RWPE2 (cell line): ENCODE measurements around the gene MRFAP1.

ENCODE experiments used
- ATAC-seq: fragments of 200-7000 bp; cut with Tn5 transposase; 3 replicates; pipeline ENCODE4 v1.9.1; 2021; ENCODE audit warnings: low read depth
- DNase-seq: peaks from one replicate; pipeline ENCODE4 v3.0.0-alpha.2; 2020; ENCODE audit warnings: low spot score
- H3K27ac ChIP-seq: fragments of 450-650 bp; 2 replicates; pipeline ENCODE4 v1.5.1; 2017; ENCODE audit warnings: mild to moderate bottlenecking; ENCODE audit not compliant: poor library complexity, severe bottlenecking
- H3K27me3 ChIP-seq: fragments of 250-450 bp; sonication (Bioruptor Pico); 2 replicates; pipeline ENCODE4 v1.5.1; 2021; ENCODE audit warnings: mild to moderate bottlenecking, moderate library complexity; ENCODE audit not compliant: insufficient read depth, poor library complexity, severe bottlenecking
- H3K36me3 ChIP-seq: fragments of 250-450 bp; sonication (Bioruptor Pico); 2 replicates; pipeline ENCODE4 v1.5.1; 2020; ENCODE audit warnings: low read depth, mild to moderate bottlenecking, moderate library complexity
- H3K4me1 ChIP-seq: fragments of 250-450 bp; sonication (Bioruptor Pico); 2 replicates; pipeline ENCODE4 v1.5.1; 2021; ENCODE audit warnings: mild to moderate bottlenecking, moderate library complexity; ENCODE audit not compliant: insufficient read depth, poor library complexity, severe bottlenecking
- H3K4me3 ChIP-seq: fragments of 250-450 bp; sonication (Bioruptor Pico); 2 replicates; pipeline ENCODE4 v1.5.1; 2021; ENCODE audit warnings: mild to moderate bottlenecking, moderate library complexity; ENCODE audit not compliant: severe bottlenecking
- H3K9me3 ChIP-seq: fragments of 250-450 bp; sonication (Bioruptor Pico); 2 replicates; pipeline ENCODE4 v1.5.1; 2021; ENCODE audit warnings: mild to moderate bottlenecking, moderate library complexity; ENCODE audit not compliant: severe bottlenecking
- TF ChIP-seq, protein P1 (sequence below): fragments of 450-650 bp; IDR thresholded peaks from one replicate; pipeline ENCODE4 v1.5.1; 2017; ENCODE audit warnings: mild to moderate bottlenecking, moderate library complexity; ENCODE audit not compliant: poor library complexity, severe bottlenecking

The MRFAP1 gene

DNA sequence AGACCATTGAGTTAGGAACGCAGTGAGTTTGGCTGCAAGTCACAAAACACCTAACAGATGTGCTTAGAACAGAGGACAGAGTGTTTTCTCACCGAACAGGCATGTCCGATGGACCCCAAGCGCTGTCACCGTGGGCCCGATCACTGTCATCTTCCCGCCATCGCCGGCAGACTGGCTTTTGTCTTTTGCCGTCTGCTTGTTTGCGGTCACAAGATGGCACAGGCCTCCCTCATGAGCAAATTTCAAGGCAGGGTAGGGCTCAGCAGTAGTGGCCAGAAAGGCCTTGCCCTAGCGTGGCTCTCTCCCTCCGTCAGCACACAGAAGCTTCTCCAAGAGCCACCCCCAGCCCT lies 21.4 kb upstream of the MRFAP1 start:
- Histone ChIP-seq H3K36me3 (peaks cover 4% of the 10 kb centered on the region; the same call in 1 of the 2 replicates), H3K9me3 (no peaks in the 10 kb centered on the region), H3K27me3 (no peaks in the 10 kb centered on the region), H3K27ac (no peak overlapping the region), H3K4me3 (no peak overlapping the region), H3K4me1 (no peaks in the 10 kb centered on the region)
- ATAC-seq (no peak), DNase-seq (no peak)
- TF ChIP-seq, protein P1, sequence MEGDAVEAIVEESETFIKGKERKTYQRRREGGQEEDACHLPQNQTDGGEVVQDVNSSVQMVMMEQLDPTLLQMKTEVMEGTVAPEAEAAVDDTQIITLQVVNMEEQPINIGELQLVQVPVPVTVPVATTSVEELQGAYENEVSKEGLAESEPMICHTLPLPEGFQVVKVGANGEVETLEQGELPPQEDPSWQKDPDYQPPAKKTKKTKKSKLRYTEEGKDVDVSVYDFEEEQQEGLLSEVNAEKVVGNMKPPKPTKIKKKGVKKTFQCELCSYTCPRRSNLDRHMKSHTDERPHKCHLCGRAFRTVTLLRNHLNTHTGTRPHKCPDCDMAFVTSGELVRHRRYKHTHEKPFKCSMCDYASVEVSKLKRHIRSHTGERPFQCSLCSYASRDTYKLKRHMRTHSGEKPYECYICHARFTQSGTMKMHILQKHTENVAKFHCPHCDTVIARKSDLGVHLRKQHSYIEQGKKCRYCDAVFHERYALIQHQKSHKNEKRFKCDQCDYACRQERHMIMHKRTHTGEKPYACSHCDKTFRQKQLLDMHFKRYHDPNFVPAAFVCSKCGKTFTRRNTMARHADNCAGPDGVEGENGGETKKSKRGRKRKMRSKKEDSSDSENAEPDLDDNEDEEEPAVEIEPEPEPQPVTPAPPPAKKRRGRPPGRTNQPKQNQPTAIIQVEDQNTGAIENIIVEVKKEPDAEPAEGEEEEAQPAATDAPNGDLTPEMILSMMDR = no peak

DNA sequence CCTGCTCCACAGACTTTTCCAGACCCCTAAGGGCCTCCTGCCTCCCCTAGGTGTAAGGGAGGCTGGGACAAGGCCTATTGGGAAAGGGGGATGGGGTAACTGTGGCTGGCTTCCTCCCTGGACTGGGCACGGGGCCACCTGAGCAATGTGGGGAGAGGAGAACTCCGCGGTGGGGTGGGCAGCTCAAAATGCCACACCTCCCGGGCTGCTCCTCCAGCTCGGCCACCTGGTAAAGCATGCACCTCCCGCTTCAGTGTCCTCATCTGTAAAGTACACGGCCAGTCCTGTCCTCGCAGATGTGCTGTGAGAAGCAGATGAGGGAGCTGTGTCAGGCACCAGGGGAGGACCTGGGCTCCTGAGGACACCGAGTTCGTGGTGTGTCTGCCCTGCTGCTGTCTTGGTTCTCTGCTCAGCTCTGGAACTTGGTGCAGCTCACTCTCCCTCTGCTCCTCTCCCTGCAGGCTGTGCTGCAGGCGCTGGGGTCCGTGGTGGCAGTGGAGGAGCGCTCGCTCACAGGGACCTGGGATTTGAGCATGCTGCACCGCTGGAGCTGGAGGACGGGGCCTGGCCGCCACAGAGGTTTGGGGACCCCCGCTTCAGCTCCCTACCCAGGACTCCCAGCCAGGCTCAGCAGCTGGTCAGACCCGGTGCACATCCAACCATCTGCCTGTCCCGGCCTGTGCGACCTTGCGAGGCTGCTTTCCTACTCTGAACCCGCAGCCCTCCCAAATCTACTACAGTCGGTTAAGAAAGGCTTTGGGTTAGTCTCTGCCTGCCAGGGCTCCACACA lies 20.8 kb upstream of the MRFAP1 start:
- Histone ChIP-seq H3K4me3 (no peak overlapping the region), H3K36me3 (peaks cover 4% of the 10 kb centered on the region; the same call in 1 of the 2 replicates), H3K9me3 (no peaks in the 10 kb centered on the region), H3K27me3 (no peaks in the 10 kb centered on the region), H3K27ac (no peak overlapping the region), H3K4me1 (no peaks in the 10 kb centered on the region)
- no peak for ATAC-seq
- TF ChIP-seq, protein P1 = no peak
- no peak for DNase-seq

DNA sequence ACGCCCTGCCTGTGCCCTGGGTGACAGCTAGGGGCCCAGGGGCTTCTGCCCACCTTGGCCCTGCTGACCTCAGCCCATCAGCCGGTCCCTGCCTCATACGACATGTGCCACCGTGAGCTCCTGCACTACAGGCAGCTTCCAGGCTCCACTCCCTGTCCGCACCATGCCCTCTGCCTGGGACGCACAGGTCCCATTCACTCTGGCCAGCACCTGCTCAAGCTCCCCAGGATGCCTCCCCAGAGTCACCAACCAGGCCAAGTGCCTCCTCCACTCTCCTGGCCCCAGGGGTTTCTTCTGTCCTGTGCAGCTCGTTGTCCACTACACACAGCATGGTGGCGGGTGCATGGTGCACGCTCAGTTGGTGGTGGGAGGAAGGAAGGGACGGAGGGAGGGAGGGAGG lies 20.2 kb upstream of the MRFAP1 start:
- Histone ChIP-seq H3K4me1 (no peaks in the 10 kb centered on the region), H3K36me3 (peaks cover 4% of the 10 kb centered on the region; the same call in 1 of the 2 replicates), H3K9me3 (no peaks in the 10 kb centered on the region), H3K27ac (no peak overlapping the region), H3K27me3 (no peaks in the 10 kb centered on the region), H3K4me3 (no peak overlapping the region)
- DNase-seq = no peak
- no peak for ATAC-seq
- TF ChIP-seq, protein P1 = no peak

DNA sequence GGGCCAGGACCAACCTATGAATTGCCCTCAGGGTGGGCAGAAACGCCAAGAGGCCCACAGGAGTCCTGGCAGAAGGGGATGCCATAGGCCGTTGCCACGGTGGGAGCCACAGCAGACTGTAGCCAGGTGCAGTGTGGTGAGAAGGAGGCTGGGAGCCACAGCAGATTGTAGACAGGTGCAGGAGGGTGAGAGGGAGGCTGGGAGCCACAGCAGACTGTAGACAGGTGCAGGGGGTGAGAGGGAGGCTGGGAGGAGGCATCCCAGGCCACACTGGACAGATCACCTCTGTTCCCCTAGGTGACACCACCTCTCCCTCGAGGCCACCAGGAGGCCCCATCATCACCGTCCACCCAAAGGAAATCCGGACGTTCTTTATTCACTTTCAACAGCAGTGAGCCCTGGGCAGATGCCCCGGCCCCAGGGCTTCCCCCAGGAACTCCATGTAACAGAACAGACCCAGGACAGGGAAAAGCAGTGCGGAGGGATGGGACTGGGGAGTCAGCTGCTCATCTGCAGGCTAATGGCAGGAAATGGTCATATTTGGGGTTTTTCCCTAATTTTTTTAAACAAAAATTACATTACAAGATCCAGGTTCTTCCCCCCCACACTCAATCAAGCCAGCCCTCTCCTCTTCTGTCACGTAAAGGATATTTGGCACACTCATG lies 19.5 kb upstream of the MRFAP1 start:
- ATAC-seq (no peak), DNase-seq (no peak)
- H3K4me3 ChIP-seq = no peak overlapping the region
- no peaks in the 10 kb centered on the region for H3K27me3 ChIP-seq
- peaks cover 4% of the 10 kb centered on the region; the same call in 1 of the 2 replicates for H3K36me3 ChIP-seq
- H3K4me1 ChIP-seq = no peaks in the 10 kb centered on the region
- TF ChIP-seq, protein P1 = no peak
- no peaks in the 10 kb centered on the region for H3K9me3 ChIP-seq
- no peak overlapping the region for H3K27ac ChIP-seq

DNA sequence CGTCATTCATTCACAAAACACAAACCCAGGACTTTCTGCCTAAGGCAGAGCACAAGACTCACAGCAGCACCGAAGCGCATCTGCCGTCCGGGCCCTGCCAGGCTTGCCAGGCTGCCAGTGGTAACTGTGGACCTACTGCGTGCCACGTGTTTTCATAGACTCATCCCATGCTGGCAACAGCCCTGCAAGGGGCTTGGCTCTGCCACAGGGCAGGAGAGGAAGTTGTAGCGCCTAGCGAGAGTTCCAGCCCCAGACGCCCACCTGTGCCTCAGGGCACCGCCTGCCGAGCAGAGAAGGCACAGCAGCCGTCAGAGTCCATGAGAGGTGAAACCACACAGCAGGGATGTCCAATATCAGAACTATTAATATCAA lies 18.9 kb upstream of the MRFAP1 start:
- DNase-seq (no peak), ATAC-seq (no peak)
- no peak overlapping the region for H3K4me3 ChIP-seq
- H3K4me1 ChIP-seq = no peaks in the 10 kb centered on the region
- peaks cover 4% of the 10 kb centered on the region; the same call in 1 of the 2 replicates for H3K36me3 ChIP-seq
- TF ChIP-seq, protein P1 = no peak
- H3K27ac ChIP-seq = no peak overlapping the region
- no peaks in the 10 kb centered on the region for H3K27me3 ChIP-seq
- no peaks in the 10 kb centered on the region for H3K9me3 ChIP-seq
